Stromal cell of bone marrow (primary cell): ENCODE data around the gene TENM4.
"Not testable (repeated sequence)": the region's sequence is repeated elsewhere in the genome, so short reads cannot be mapped to it uniquely, and the experiment has no call there.

ENCODE experiments used
- DNase-seq: peaks from one replicate; pipeline ENCODE4 v3.0.0-alpha.2; 2012; ENCODE audit warnings: low read depth

The TENM4 gene

GRCh38 chr11:79021601-79022000, 419.2 kb downstream of the TENM4 start:
- DNase-seq = no peak

GRCh38 chr11:79019975-79020374, 420.9 kb downstream of the TENM4 start:
- no peak for DNase-seq

- no peak for DNase-seq
These were observed 421.6 kb downstream of the TENM4 start for GRCh38 chr11:79019277-79019676.

DNA sequence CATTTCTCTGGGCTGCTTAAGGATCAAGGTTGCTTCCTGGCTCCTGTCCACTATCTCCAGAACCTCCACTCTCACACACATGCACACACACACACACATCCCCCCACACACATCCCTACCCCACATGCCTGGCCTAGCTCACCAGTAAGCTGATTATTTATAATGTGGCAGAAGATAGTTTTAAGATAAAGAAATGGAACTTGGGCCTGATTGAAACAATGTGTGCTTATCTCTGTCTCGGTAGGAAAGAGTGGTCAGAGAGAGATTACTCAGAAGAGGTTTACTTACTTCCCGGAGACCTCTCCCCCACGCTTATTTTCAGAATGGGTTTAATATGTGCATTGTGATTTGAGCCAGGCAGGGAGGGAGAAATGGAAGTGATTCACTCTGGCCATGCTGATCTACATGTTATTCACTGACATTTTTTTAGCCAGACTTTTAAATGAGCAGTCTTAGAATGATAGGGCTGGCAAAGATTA, 422.4 kb downstream of the TENM4 start:
- peak; percentile 86 for DNase-seq

DNA sequence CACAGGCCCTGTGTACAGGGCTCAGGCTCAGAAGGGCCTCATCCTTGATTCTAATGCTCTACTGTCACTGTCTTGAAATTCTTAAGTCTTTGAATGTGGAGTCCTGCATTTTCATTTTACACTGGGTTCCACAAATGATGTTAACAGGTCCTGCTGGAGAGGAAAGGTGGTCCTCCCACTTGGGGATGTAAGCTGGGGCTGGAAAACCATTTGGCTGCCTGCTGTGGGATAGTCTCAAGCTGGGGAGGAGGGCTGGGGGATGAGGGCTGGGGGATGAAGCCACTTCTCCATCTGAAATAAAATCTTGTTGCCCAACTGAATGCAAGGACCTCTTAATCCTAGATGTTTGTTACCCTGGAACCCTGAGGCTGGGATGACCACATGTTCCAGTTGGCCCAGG, 423.0 kb downstream of the TENM4 start:
- DNase-seq = no peak

DNA sequence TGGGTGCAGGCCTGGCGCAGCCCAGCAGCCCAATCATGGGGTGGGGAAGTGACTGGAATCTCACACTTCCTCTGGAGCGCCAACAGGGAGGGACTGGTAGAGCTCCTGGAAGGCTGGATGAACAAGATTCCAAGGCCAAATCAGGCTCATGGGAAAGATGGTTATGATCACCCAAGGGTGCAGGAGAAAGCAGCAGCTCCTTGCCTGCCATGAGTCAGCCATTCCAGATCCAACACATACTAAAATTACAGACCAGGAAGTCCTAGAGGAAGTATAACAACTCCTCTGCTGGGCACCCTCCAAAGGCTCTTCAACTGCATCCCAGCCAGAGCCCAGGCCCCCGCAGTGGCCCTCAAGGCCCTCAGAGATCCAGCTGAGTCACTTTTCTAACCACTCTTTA, 427.3 kb downstream of the TENM4 start:
- DNase-seq = peak; percentile 25

GRCh38 chr11:79011357-79011756, 429.5 kb downstream of the TENM4 start:
- DNase-seq = no peak

GRCh38 chr11:79007771-79008402, 432.9 kb downstream of the TENM4 start:
- DNase-seq = no peak

GRCh38 chr11:79006854-79007253, 434.0 kb downstream of the TENM4 start:
- DNase-seq = no peak

DNA sequence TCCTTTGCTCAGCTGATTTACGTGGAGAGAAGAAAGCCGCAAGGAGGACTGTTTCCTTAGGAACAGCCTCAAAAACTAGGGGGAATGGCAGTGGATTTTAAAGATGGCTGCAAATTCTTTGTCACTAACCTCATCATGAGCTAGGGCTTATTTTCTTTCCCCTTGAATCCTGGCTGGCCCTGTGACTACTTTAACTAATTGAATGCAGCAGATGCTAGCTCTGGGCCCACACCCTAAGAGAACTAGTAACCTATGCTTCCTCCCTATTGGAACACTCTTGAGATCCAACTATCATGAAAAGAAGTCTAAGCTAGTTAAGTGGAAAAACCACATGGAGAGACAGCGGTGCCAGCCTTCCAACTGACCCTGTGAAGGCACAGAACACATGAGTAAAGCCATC, 444.8 kb downstream of the TENM4 start:
- DNase-seq = no peak

- DNase-seq = no peak
These were observed 445.7 kb downstream of the TENM4 start for GRCh38 chr11:78995171-78995570.

GRCh38 chr11:78993802-78994430, 446.9 kb downstream of the TENM4 start:
- no peak for DNase-seq

DNA sequence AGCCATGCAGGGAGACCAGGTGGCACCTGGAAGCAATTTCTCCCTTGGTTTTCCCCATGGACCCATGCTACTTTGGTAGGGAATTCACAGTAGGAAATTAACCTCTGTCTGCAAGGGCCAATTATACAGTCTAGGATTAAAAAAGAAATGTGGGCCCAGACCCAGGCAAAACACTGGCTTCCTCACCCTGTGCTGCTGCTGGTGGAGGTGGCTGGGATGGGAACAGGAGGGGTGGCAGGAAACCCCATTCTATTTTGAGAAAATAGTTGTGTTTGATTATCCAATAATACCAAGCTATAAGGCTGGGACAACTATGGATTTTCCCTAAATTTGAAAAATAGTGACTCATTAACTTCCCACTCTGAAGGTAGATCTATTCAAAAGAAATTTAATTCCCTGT, 449.1 kb downstream of the TENM4 start:
- DNase-seq = no peak

- no peak for DNase-seq
These were observed 450.6 kb downstream of the TENM4 start for GRCh38 chr11:78990261-78990660.

GRCh38 chr11:78987748-78988147, 453.1 kb downstream of the TENM4 start:
- DNase-seq = no peak

- DNase-seq = no peak
These were observed 454.5 kb downstream of the TENM4 start for GRCh38 chr11:78986305-78986704.

DNA sequence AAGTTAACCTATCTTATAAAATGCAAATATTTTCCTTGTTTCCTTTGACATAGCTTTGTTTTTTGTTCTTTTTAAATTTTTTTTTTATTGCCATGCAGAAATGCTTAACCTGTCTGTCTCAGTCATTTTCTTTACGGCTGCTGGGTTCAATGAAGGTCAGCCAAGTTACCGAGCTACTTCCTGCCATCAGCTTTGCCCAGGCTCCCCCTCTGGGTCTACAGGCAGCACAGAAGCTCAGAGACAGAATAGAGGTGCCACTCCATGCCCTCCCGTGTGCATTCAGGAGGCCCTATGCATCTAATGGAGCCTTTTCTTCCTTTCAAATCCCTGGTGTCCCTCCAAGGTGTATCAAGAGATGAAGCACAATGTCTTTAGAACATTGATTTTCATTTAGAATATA, 455.2 kb downstream of the TENM4 start:
- DNase-seq = no peak

- no peak for DNase-seq
These were observed 458.4 kb downstream of the TENM4 start for GRCh38 chr11:78982473-78982872.

GRCh38 chr11:78981153-78981552, 459.7 kb downstream of the TENM4 start:
- DNase-seq = no peak

GRCh38 chr11:78978831-78979230, 462.0 kb downstream of the TENM4 start:
- no peak for DNase-seq

GRCh38 chr11:78977848-78978247, 463.0 kb downstream of the TENM4 start:
- not testable (repeated sequence) for DNase-seq

GRCh38 chr11:78977009-78977408, 463.8 kb downstream of the TENM4 start:
- no peak for DNase-seq

DNA sequence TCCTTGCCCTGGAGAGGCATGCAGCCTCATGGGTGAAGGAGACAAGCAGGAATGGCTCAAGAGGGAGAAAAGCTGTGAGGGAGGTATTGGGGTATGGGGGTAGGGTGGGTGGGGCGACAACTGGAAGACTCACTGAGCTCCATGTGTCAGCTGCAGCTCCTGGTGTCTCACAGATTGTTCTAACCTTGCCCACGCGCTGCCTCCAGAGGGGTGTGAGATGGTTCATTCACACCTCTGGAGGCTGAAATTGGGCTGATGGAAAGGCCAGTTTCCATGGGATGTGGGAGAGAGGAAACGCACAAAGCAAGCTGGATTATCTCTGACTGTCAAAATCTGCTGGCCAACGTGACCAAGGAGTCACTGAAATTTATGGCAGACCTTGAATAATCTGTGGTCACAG, 465.7 kb downstream of the TENM4 start:
- no peak for DNase-seq

DNA sequence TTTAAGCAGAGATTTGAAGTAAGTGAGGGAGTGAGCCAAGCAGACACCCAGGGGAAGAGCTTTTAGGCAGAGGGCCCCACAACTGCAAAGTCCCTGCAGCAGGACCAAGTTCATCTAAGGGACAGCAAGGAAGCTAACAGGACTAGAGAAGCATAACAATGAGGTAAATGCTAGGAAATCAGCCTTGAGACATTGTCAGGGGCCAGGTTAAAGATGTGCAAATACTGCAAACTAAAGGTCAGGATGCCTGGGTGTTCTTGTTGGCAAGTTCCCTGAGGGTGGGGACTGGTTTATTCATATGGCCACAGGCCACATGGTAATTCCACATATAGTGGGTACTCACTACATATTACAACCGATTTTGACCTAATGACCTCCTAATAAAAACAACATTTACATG, 467.0 kb downstream of the TENM4 start:
- DNase-seq = no peak
